Neural cell (in vitro differentiated cells): Measurements from ENCODE around the gene FOXF2. TPM values are rescaled to one million over a fixed set of nuclear protein-coding genes. Genes with fewer than 3 reads are reported as not detected.

ENCODE experiments used
- H2AFZ ChIP-seq: fragments of 200-600, 300-800 bp; sonication (generic), shearing (Covaris generic); 2 replicates; pipeline ENCODE4 v1.6.0; 2014; ENCODE audit warnings: low read depth, mild to moderate bottlenecking, antibody characterized with exemption, low read length, moderate library complexity
- H3F3A ChIP-seq: fragments of 200-600 bp; shearing (Covaris generic); 2 replicates; pipeline ENCODE4 v1.6.1; 2016; ENCODE audit warnings: mild to moderate bottlenecking, moderate library complexity, mixed read lengths, antibody characterized with exemption, low read length; ENCODE audit not compliant: insufficient read depth, poor library complexity, severe bottlenecking
- H3K27ac ChIP-seq: fragments of 200-600, 300-800 bp; sonication (generic), shearing (Covaris generic); 2 replicates; pipeline ENCODE4 v1.5.1; 2014; ENCODE audit warnings: mild to moderate bottlenecking, low read length, moderate library complexity
- H3K27me3 ChIP-seq: fragments of 300-800, 200-600 bp; sonication (generic), shearing (Covaris generic); 2 replicates; pipeline ENCODE4 v1.6.0; 2014; ENCODE audit warnings: mild to moderate bottlenecking, low read depth, low read length, moderate library complexity; ENCODE audit not compliant: insufficient read depth
- H3K36me3 ChIP-seq: fragments of 300-800, 200-600 bp; sonication (generic), shearing (Covaris generic); 2 replicates; pipeline ENCODE4 v1.5.1; 2014; ENCODE audit warnings: mild to moderate bottlenecking, antibody characterized with exemption, low read length, moderate library complexity; ENCODE audit not compliant: insufficient read depth
- H3K4me2 ChIP-seq: fragments of 300-800, 200-600 bp; sonication (generic), shearing (Covaris generic); 2 replicates; pipeline ENCODE4 v1.6.0; 2014; ENCODE audit warnings: mild to moderate bottlenecking, low read length
- H3K4me3 ChIP-seq: fragments of 300-800, 200-600 bp; sonication (generic), shearing (Covaris generic); 2 replicates; pipeline ENCODE4 v1.5.1; 2014; ENCODE audit warnings: mild to moderate bottlenecking, low read length, moderate library complexity
- H3K79me2 ChIP-seq: fragments of 200-600 bp; shearing (Covaris generic); replicated peaks from 2 replicates; pipeline ENCODE4 v1.6.0; 2014; ENCODE audit warnings: mild to moderate bottlenecking, low read length, moderate library complexity; ENCODE audit not compliant: insufficient read depth
- H3K9ac ChIP-seq: fragments of 300-800, 200-600 bp; sonication (generic), shearing (Covaris generic); 2 replicates; pipeline ENCODE4 v1.6.1; 2016; ENCODE audit warnings: mild to moderate bottlenecking, low read length, mixed read lengths
- H3K9me2 ChIP-seq: fragments of 200-600 bp; shearing (Covaris generic); 2 replicates; pipeline ENCODE4 v1.6.1; 2016; ENCODE audit warnings: mild to moderate bottlenecking, low read length, mixed read lengths; ENCODE audit not compliant: insufficient read depth
- H3K9me3 ChIP-seq: fragments of 200-600, 300-800 bp; sonication (generic), shearing (Covaris generic); 2 replicates; pipeline ENCODE4 v1.6.1; 2016; ENCODE audit warnings: mild to moderate bottlenecking, mixed run types, low read length, moderate library complexity, mixed read lengths
- H4K20me1 ChIP-seq: fragments of 200-600 bp; shearing (Covaris generic); 2 replicates; pipeline ENCODE4 v1.6.1; 2016; ENCODE audit warnings: mild to moderate bottlenecking, mixed run types; ENCODE audit not compliant: insufficient read depth
- CTCF ChIP-seq: fragments of 450-650 bp; IDR thresholded peaks from 2 replicates; pipeline ENCODE4 v1.5.1; 2014; ENCODE audit warnings: antibody characterized with exemption, mild to moderate bottlenecking, moderate library complexity; ENCODE audit not compliant: poor library complexity, severe bottlenecking
- EP300 ChIP-seq: fragments of 450-650 bp; conservative IDR thresholded peaks from 2 replicates; pipeline ENCODE4 v1.6.1; 2014; ENCODE audit warnings: antibody characterized with exemption, mild to moderate bottlenecking, moderate library complexity; ENCODE audit not compliant: poor library complexity, severe bottlenecking
- EZH2 ChIP-seq: fragments of 200-600, 300-800 bp; shearing (Covaris generic), sonication (generic); IDR thresholded peaks from 2 replicates; pipeline ENCODE4 v1.6.1; 2014; ENCODE audit warnings: antibody characterized with exemption, low read length, borderline replicate concordance, mild to moderate bottlenecking; ENCODE audit not compliant: insufficient read depth, poor library complexity, severe bottlenecking
- MXI1 ChIP-seq: fragments of 450-650 bp; conservative IDR thresholded peaks from 2 replicates; pipeline ENCODE4 v1.6.1; 2014; ENCODE audit warnings: antibody characterized with exemption, mild to moderate bottlenecking; ENCODE audit not compliant: poor library complexity, severe bottlenecking
- POLR2AphosphoS5 ChIP-seq: IDR thresholded peaks from 2 replicates; pipeline ENCODE4 v1.6.1; 2012
- RAD21 ChIP-seq: fragments of 450-650 bp; conservative IDR thresholded peaks from 2 replicates; pipeline ENCODE4 v1.6.1; 2014; ENCODE audit warnings: antibody characterized with exemption, mild to moderate bottlenecking, moderate library complexity
- SMC3 ChIP-seq: fragments of 450-650 bp; conservative IDR thresholded peaks from 2 replicates; pipeline ENCODE4 v1.6.1; 2014; ENCODE audit warnings: antibody characterized with exemption, mild to moderate bottlenecking, moderate library complexity; ENCODE audit not compliant: poor library complexity
- TAF1 ChIP-seq: IDR thresholded peaks from 2 replicates; pipeline ENCODE4 v1.6.1; 2012; ENCODE audit warnings: low read depth
- polyA plus RNA-seq: library from polyadenylated mRNA; depleted of rRNA; stranded (reverse); fragments of >200 nt; gene quantifications from 2 replicates; pipeline ENCODE4 v1.2.3, GENCODE V29; 2014
- TF ChIP-seq, protein P1 (sequence below): IDR thresholded peaks from 2 replicates; pipeline ENCODE4 v1.6.1; 2012; ENCODE audit warnings: borderline replicate concordance

The FOXF2 gene
- polyA plus RNA-seq, 1 donor from 2014 or later = not detected

- Histone ChIP-seq H3K9me2 (no peaks in the 10 kb centered on the region), H3K36me3 (no peaks in the 10 kb centered on the region), H3K27ac (no peak overlapping the region), H3K9ac (no peak overlapping the region), H3K9me3 (peaks cover 21% of the 10 kb centered on the region), H4K20me1 (no peaks in the 10 kb centered on the region), H2AFZ (no peak overlapping the region), H3K4me3 (no peak overlapping the region), H3F3A (no peaks in the 10 kb centered on the region), H3K4me2 (no peak overlapping the region), H3K27me3 (peaks cover 53% of the 10 kb centered on the region), H3K79me2 (no peaks in the 10 kb centered on the region)
- TF ChIP-seq RAD21 (no peak), EZH2 (no peak), POLR2AphosphoS5 (no peak), TAF1 (no peak), CTCF (no peak), MXI1 (no peak), EP300 (no peak), SMC3 (no peak)
- TF ChIP-seq, protein P1, sequence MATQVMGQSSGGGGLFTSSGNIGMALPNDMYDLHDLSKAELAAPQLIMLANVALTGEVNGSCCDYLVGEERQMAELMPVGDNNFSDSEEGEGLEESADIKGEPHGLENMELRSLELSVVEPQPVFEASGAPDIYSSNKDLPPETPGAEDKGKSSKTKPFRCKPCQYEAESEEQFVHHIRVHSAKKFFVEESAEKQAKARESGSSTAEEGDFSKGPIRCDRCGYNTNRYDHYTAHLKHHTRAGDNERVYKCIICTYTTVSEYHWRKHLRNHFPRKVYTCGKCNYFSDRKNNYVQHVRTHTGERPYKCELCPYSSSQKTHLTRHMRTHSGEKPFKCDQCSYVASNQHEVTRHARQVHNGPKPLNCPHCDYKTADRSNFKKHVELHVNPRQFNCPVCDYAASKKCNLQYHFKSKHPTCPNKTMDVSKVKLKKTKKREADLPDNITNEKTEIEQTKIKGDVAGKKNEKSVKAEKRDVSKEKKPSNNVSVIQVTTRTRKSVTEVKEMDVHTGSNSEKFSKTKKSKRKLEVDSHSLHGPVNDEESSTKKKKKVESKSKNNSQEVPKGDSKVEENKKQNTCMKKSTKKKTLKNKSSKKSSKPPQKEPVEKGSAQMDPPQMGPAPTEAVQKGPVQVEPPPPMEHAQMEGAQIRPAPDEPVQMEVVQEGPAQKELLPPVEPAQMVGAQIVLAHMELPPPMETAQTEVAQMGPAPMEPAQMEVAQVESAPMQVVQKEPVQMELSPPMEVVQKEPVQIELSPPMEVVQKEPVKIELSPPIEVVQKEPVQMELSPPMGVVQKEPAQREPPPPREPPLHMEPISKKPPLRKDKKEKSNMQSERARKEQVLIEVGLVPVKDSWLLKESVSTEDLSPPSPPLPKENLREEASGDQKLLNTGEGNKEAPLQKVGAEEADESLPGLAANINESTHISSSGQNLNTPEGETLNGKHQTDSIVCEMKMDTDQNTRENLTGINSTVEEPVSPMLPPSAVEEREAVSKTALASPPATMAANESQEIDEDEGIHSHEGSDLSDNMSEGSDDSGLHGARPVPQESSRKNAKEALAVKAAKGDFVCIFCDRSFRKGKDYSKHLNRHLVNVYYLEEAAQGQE = no peak
Observed at GRCh38 chr6:1371933-1372332, 17.4 kb upstream of the FOXF2 start.

GRCh38 chr6:1372690-1373089 lies 16.7 kb upstream of the FOXF2 start:
- H3K36me3 ChIP-seq = no peaks in the 10 kb centered on the region
- H3K4me2 ChIP-seq = no peak overlapping the region
- no peaks in the 10 kb centered on the region for H3F3A ChIP-seq
- H3K4me3 ChIP-seq = no peak overlapping the region
- H3K79me2 ChIP-seq = no peaks in the 10 kb centered on the region
- no peak overlapping the region for H3K27ac ChIP-seq
- H4K20me1 ChIP-seq = no peaks in the 10 kb centered on the region
- H3K9ac ChIP-seq = no peak overlapping the region
- TF ChIP-seq, protein P1 = no peak
- no peaks in the 10 kb centered on the region for H3K9me2 ChIP-seq
- H2AFZ ChIP-seq = no peak overlapping the region
- peaks cover 61% of the 10 kb centered on the region for H3K27me3 ChIP-seq
- H3K9me3 ChIP-seq = peaks cover 21% of the 10 kb centered on the region
